Measurements from ENCODE around the gene DST. TPM values are rescaled to one million over a fixed set of nuclear protein-coding genes. Genes with fewer than 3 reads are reported as not detected.

The DST gene
- total and polyA plus RNA-seq, 2 of the 4 experiments (the other 2 are of a cell fraction) = 97.7 to 452 TPM

DNA sequence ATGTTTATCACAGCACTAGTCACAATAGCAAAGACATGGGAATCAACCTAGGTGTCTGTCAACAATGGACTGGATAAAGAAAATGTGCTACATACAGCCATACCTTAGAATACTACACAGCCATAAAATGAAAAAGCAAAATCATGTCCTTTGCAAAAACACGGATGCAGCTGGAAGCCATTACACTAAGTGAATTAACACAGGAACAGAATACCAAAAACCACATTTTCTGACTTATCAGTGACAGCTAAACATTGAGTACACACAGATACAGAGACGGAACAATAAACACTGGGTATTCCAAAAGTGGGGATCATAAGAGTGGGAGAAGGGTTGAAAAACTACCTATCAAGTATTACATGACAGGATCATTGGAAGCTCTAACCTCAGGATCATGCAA lies 43.3 kb upstream of the DST start:
- H3K56ac ChIP-seq (ENCODE audit: extremely low read depth, insufficient read depth, low read length) = no peak overlapping the region
- no peak overlapping the region for H2BK20ac ChIP-seq (ENCODE audit: low read depth, low read length)
- H2BK5ac ChIP-seq (ENCODE audit: low read depth, low read length, poor library complexity, severe bottlenecking) = peak overlapping the region; percentile 38
- no peak overlapping the region for H2BK120ac ChIP-seq (ENCODE audit: low read depth, low read length)
- H4K91ac ChIP-seq (ENCODE audit: insufficient read depth, low read depth, low read length) = no peak overlapping the region
- ATAC-seq (ENCODE audit: low read depth) (no peak), DNase-seq (no peak)
- H3K14ac ChIP-seq (replicated peaks; ENCODE audit: low read depth, low read length) = no peak overlapping the region
- ChIA-PET CTCF (no interaction called here), POLR2A (ENCODE audit: unreplicated experiment) (no interaction called here)
- peaks cover 11% of the 10 kb centered on the region for H3K9me1 ChIP-seq (ENCODE audit: insufficient read depth, low read length)
- H4K20me1 ChIP-seq (ENCODE audit: insufficient read depth, low read length) = peaks cover 13% of the 10 kb centered on the region; the same call in 1 of the 2 replicates
- H3K27ac ChIP-seq (ENCODE audit: insufficient read depth, low read length) = no peak overlapping the region
- no peak overlapping the region for H2AK9ac ChIP-seq (replicated peaks; ENCODE audit: low read depth, low read length, poor library complexity)
- no peak overlapping the region for H2AK5ac ChIP-seq (ENCODE audit: low read depth, low read length)
- peaks cover 5% of the 10 kb centered on the region for H3K36me3 ChIP-seq (ENCODE audit: control insufficient read depth, insufficient read depth, low read length)
- no peak overlapping the region for H3K18ac ChIP-seq (ENCODE audit: low read depth, low read length)
- TF ChIP-seq MXI1 (IDR thresholded peaks at IDR 0.05; ENCODE audit: borderline replicate concordance, low read depth, low read length) (no peak), MAZ (IDR thresholded peaks at IDR 0.05; ENCODE audit: borderline replicate concordance, low read depth, low read length) (no peak), CEBPB (IDR thresholded peaks at IDR 0.05; ENCODE audit: low read depth, low read length) (no peak), FOS (IDR thresholded peaks at IDR 0.05; ENCODE audit: low read depth, low read length) (no peak), SMC3 (IDR thresholded peaks at IDR 0.05; ENCODE audit: low read depth, low read length) (no peak), RCOR1 (IDR thresholded peaks at IDR 0.05; ENCODE audit: insufficient replicate concordance, low read length) (no peak), POLR2A (IDR thresholded peaks at IDR 0.05; ENCODE audit: low read depth, low read length) (no peak), RAD21 (IDR thresholded peaks at IDR 0.05; ENCODE audit: low read length) (no peak), RFX5 (IDR thresholded peaks at IDR 0.05; ENCODE audit: low read depth, low read length) (no peak), MAFK (IDR thresholded peaks at IDR 0.05; ENCODE audit: low read depth, low read length) (no peak), NFE2L2 (IDR thresholded peaks at IDR 0.05; ENCODE audit: low read depth, low read length) (no peak), BHLHE40 (IDR thresholded peaks at IDR 0.05; ENCODE audit: low read depth, low read length) (no peak), CHD1 (IDR thresholded peaks at IDR 0.05; ENCODE audit: low read depth, low read length) (no peak)
- TF ChIP-seq, protein P1, sequence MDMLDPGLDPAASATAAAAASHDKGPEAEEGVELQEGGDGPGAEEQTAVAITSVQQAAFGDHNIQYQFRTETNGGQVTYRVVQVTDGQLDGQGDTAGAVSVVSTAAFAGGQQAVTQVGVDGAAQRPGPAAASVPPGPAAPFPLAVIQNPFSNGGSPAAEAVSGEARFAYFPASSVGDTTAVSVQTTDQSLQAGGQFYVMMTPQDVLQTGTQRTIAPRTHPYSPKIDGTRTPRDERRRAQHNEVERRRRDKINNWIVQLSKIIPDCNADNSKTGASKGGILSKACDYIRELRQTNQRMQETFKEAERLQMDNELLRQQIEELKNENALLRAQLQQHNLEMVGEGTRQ (IDR thresholded peaks at IDR 0.05; ENCODE audit: low read depth, low read length) = no peak
- TF ChIP-seq, protein P2, sequence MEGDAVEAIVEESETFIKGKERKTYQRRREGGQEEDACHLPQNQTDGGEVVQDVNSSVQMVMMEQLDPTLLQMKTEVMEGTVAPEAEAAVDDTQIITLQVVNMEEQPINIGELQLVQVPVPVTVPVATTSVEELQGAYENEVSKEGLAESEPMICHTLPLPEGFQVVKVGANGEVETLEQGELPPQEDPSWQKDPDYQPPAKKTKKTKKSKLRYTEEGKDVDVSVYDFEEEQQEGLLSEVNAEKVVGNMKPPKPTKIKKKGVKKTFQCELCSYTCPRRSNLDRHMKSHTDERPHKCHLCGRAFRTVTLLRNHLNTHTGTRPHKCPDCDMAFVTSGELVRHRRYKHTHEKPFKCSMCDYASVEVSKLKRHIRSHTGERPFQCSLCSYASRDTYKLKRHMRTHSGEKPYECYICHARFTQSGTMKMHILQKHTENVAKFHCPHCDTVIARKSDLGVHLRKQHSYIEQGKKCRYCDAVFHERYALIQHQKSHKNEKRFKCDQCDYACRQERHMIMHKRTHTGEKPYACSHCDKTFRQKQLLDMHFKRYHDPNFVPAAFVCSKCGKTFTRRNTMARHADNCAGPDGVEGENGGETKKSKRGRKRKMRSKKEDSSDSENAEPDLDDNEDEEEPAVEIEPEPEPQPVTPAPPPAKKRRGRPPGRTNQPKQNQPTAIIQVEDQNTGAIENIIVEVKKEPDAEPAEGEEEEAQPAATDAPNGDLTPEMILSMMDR (conservative IDR thresholded peaks at IDR 0.05; ENCODE audit: low read depth, low read length) = no peak
- TF ChIP-seq, protein P3, sequence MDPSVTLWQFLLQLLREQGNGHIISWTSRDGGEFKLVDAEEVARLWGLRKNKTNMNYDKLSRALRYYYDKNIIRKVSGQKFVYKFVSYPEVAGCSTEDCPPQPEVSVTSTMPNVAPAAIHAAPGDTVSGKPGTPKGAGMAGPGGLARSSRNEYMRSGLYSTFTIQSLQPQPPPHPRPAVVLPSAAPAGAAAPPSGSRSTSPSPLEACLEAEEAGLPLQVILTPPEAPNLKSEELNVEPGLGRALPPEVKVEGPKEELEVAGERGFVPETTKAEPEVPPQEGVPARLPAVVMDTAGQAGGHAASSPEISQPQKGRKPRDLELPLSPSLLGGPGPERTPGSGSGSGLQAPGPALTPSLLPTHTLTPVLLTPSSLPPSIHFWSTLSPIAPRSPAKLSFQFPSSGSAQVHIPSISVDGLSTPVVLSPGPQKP (IDR thresholded peaks at IDR 0.05; ENCODE audit: borderline replicate concordance, low read depth, low read length) = no peak
- no peak overlapping the region for H3K23ac ChIP-seq (ENCODE audit: low read depth, low read length)
- H3K79me1 ChIP-seq (ENCODE audit: low read depth in 1 of 2, low read length in 2 of 2) = peaks cover 37 to 78% of the 10 kb centered on the region in 2 experiments
- no peak overlapping the region for H3K4me3 ChIP-seq (ENCODE audit: insufficient read depth, low read depth, low read length)
- dilution Hi-C loops (cut with HindIII; ENCODE audit: low sequenced_read_pairs, unreplicated experiment) = no loop called here
- no peak overlapping the region for H2AFZ ChIP-seq (replicated peaks; ENCODE audit: low read length, poor library complexity)
- H3K27me3 ChIP-seq (ENCODE audit: control insufficient read depth, insufficient read depth, low read length) = no peaks in the 10 kb centered on the region
- intact Hi-C loops (cut with micrococcal nuclease) = no loop called here
- H4K5ac ChIP-seq (ENCODE audit: low read depth, low read length) = no peak overlapping the region; the same call in 1 of the 2 replicates
- no TSS peak for BruUV-seq (replicated peaks)
- H3K9ac ChIP-seq (ENCODE audit: low read depth, low read length) = no peak overlapping the region
- H3K4ac ChIP-seq (ENCODE audit: low read depth, low read length) = no peak overlapping the region
- H4K8ac ChIP-seq (ENCODE audit: low read depth in 2 of 2, low read length in 2 of 2) = no peak overlapping the region
- in situ Hi-C loops (cut with MboI; ENCODE audit: low sequenced_read_pairs) = no loop called here
- WGBS, 2 experiments (ENCODE audit: extremely low coverage in 2 of 2, insufficient read length in 1 of 2) = no CpG with 5 or more reads among the region's 2 CpGs
- H3K4me1 ChIP-seq (ENCODE audit: control insufficient read depth, insufficient read depth, low read length) = peaks cover 19% of the 10 kb centered on the region
- 0 out of 3 replicates have a peak overlapping the region, but pooled peaks have one; percentile 25 for H2BK15ac ChIP-seq (ENCODE audit: low read depth, low read length)
- H3K4me2 ChIP-seq (ENCODE audit: low read depth, low read length) = no peak overlapping the region
- no peaks in the 10 kb centered on the region for H3K9me3 ChIP-seq (ENCODE audit: control insufficient read depth, insufficient read depth, low read length)
